HEK293T (cell line): ENCODE results near the gene ABHD3.
A peak's percentile ranks its signal among the peaks of the same experiment; 100 is the strongest.

Experiments
- ARNT ChIP-seq: fragments of 450-650 bp; IDR thresholded peaks from 2 replicates; pipeline ENCODE4 v1.6.1; 2017; ENCODE audit warnings: mild to moderate bottlenecking
- BHLHE40 ChIP-seq: fragments of 450-650 bp; IDR thresholded peaks from 2 replicates; pipeline ENCODE4 v1.6.1; 2016; ENCODE audit warnings: mild to moderate bottlenecking, moderate library complexity, borderline replicate concordance
- FOXA1 ChIP-seq: fragments of 450-650 bp; IDR thresholded peaks from 2 replicates; pipeline ENCODE4 v1.6.1; 2016; ENCODE audit warnings: mild to moderate bottlenecking
- FOXK2 ChIP-seq: fragments of 450-650 bp; IDR thresholded peaks from 2 replicates; pipeline ENCODE4 v1.6.1; 2016; ENCODE audit warnings: mild to moderate bottlenecking
- FOXM1 ChIP-seq: fragments of 450-650 bp; IDR thresholded peaks from 2 replicates; pipeline ENCODE4 v1.6.1; 2017; ENCODE audit warnings: mild to moderate bottlenecking, borderline replicate concordance
- HDGF ChIP-seq: fragments of 450-650 bp; IDR thresholded peaks from 2 replicates; pipeline ENCODE4 v1.6.1; 2017; ENCODE audit warnings: antibody characterized with exemption, borderline replicate concordance
- LEF1 ChIP-seq: fragments of 450-650 bp; IDR thresholded peaks from 2 replicates; pipeline ENCODE4 v1.6.1; 2017; ENCODE audit warnings: mild to moderate bottlenecking, borderline replicate concordance
- PKNOX1 ChIP-seq: fragments of 450-650 bp; IDR thresholded peaks from 2 replicates; pipeline ENCODE4 v1.6.1; 2016
- SP1 ChIP-seq: fragments of 450-650 bp; IDR thresholded peaks from 2 replicates; pipeline ENCODE4 v1.6.1; 2017
- SUZ12 ChIP-seq: fragments of 450-650 bp; IDR thresholded peaks from 2 replicates; pipeline ENCODE4 v1.6.1; 2016; ENCODE audit warnings: mild to moderate bottlenecking
- TARDBP ChIP-seq: fragments of 450-650 bp; IDR thresholded peaks from 2 replicates; pipeline ENCODE4 v1.6.1; 2016
- ZNF384 ChIP-seq: fragments of 450-650 bp; IDR thresholded peaks from 2 replicates; pipeline ENCODE4 v1.6.1; 2016

- TF ChIP-seq BHLHE40 (no peak), LEF1 (no peak), SP1 (no peak), FOXA1 (no peak), FOXM1 (no peak), TARDBP (no peak), ZNF384 (peak; percentile 67; the same call in 1 of the 2 replicates), FOXK2 (no peak), ARNT (no peak), SUZ12 (no peak), PKNOX1 (no peak), HDGF (no peak)
Observed at GRCh38 chr18:21636769-21637168, 67.8 kb downstream of the ABHD3 start.
